ENCODE results near the gene KIF6. TPM values are rescaled to one million over a fixed set of nuclear protein-coding genes. Genes with fewer than 3 reads are reported as not detected.

Gene KIF6
- total RNA-seq, 1 donor from 2014 or later: 1.4 TPM

- Mint-ChIP-seq H3K4me1 (no peaks in the 10 kb centered on the region), H3K27ac (no peak overlapping the region), H3K4me3 (no peak overlapping the region), H3K9me3 (peaks cover 5% of the 10 kb centered on the region), H3K27me3 (ENCODE audit: low read depth) (peaks cover 51% of the 10 kb centered on the region), H3K36me3 (no peaks in the 10 kb centered on the region)
- TF ChIP-seq CTCF (IDR thresholded peaks at IDR 0.05; ENCODE audit: unreplicated experiment): peak; percentile 28
- DNase-seq (ENCODE audit: low spot score in 2 of 2, unreplicated experiment in 2 of 2): no peak
These were observed 421.6 kb downstream of the KIF6 start for GRCh38 chr6:39303425-39304153.

DNA sequence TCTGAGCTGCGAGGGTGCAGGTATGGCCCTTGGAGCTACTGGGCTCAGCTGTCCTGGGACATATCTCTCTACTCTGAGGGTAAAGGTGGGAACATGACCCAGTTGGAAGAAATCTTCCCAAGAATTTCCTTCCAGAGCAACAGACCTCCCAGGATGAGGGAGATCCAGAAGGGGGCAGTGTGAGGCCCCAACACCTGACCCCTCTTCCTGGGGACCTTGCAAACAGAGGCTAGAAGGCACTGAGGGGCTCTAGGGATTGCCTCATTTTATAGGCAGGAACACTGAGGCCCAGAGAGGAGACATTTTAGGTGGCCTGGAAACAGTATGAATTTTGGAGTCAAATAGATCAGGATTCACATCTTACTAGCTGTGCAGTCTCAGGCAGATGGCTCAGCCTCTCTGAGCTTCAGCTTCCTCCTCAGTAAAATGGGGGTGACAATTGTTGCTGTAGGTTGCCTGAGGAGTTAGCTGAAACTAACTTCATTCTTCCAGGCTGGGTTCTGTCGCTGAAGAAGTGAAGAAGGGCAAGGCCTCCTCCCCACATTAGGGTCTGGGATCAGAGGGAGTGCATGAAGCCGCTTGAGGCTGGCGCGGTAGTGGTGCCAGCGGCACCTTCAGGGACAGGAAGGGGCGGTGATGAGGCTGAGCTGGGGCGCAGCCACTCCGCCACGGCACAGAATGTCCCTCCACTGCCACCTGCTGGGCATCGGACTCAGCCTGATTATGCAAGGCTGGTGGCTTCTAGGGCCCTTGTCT is 422.4 kb downstream of the KIF6 start:
- no peaks in the 10 kb centered on the region for H3K4me1 Mint-ChIP-seq
- H3K9me3 Mint-ChIP-seq: peaks cover 5% of the 10 kb centered on the region
- no peaks in the 10 kb centered on the region for H3K36me3 Mint-ChIP-seq
- DNase-seq (ENCODE audit: low spot score in 2 of 2, unreplicated experiment in 2 of 2): peak; percentile 60 to 87
- H3K4me3 Mint-ChIP-seq: peak overlapping the region; percentile 36
- H3K27me3 Mint-ChIP-seq (ENCODE audit: low read depth): peaks cover 49% of the 10 kb centered on the region
- peak; percentile 88 for TF ChIP-seq CTCF (IDR thresholded peaks at IDR 0.05; ENCODE audit: unreplicated experiment)
- H3K27ac Mint-ChIP-seq: no peak overlapping the region

GRCh38 chr6:39302011-39302410 is 423.2 kb downstream of the KIF6 start:
- Mint-ChIP-seq H3K36me3 (no peaks in the 10 kb centered on the region), H3K4me1 (no peaks in the 10 kb centered on the region), H3K27me3 (ENCODE audit: low read depth) (peaks cover 44% of the 10 kb centered on the region), H3K27ac (no peak overlapping the region), H3K9me3 (peaks cover 5% of the 10 kb centered on the region), H3K4me3 (no peak overlapping the region)
- TF ChIP-seq CTCF (IDR thresholded peaks at IDR 0.05; ENCODE audit: unreplicated experiment): no peak
- DNase-seq (ENCODE audit: low spot score in 2 of 2, unreplicated experiment in 2 of 2): no peak

DNA sequence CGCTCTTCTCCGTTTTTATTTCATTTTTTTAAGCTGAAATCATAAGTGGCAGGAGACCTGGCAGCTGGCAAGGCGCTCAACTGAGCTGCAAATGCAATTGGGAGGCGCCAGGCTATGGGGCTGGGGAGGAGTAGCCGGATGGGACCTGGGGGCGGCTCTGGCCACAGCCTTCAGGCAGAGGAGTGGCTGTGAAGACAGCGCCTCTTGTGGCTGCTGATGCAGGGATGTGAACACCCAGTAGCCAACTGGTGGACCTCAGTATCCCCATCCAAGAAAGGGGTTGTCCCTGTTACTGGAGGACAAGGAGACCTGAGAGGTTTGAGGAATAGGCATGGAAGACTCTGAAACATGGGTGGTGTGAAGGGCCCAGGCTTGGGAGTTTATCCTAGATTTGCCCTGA is 423.6 kb downstream of the KIF6 start:
- Mint-ChIP-seq H3K4me1 (no peaks in the 10 kb centered on the region), H3K9me3 (peaks cover 5% of the 10 kb centered on the region), H3K27me3 (ENCODE audit: low read depth) (peaks cover 42% of the 10 kb centered on the region), H3K27ac (no peak overlapping the region), H3K4me3 (no peak overlapping the region), H3K36me3 (no peaks in the 10 kb centered on the region)
- no peak for DNase-seq (ENCODE audit: low spot score in 2 of 2, unreplicated experiment in 2 of 2)
- no peak for TF ChIP-seq CTCF (IDR thresholded peaks at IDR 0.05; ENCODE audit: unreplicated experiment)

DNA sequence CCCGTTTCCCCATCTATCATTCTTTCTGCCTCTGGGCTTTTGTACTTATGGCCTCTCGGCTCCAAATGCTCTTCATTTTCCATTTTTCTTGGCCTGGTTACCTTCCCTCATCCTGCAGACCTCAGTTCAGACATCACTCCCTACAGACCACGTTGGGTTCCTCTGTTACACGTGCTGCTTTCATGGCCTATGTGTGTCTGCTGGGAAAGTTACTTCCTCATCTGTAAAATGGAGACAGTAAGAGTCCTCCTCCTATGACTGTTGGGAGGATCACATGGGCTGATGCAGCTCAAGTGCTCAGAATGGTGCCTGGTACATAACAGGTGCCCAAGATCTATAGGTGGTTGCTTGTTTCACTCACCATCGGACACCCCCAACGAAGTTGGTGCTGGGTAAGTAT is 424.5 kb downstream of the KIF6 start:
- H3K36me3 Mint-ChIP-seq: no peaks in the 10 kb centered on the region
- peaks cover 5% of the 10 kb centered on the region for H3K9me3 Mint-ChIP-seq
- H3K4me1 Mint-ChIP-seq: no peaks in the 10 kb centered on the region
- no peak for TF ChIP-seq CTCF (IDR thresholded peaks at IDR 0.05; ENCODE audit: unreplicated experiment)
- H3K27ac Mint-ChIP-seq: no peak overlapping the region
- no peak for DNase-seq (ENCODE audit: low spot score in 2 of 2, unreplicated experiment in 2 of 2)
- no peak overlapping the region for H3K4me3 Mint-ChIP-seq
- peaks cover 36% of the 10 kb centered on the region for H3K27me3 Mint-ChIP-seq (ENCODE audit: low read depth)
